Uterus (tissue), 2 donors: ENCODE measurements around the gene PKD1.

ENCODE experiments used
- CTCF ChIP-seq, 4 experiments: fragments of 200-600 bp in 2 of 4; fragments of 450-650 bp in 2 of 4; sonication (generic) in 2 of 4; IDR thresholded peaks; one replicate each; pipeline ENCODE4 v1.5.1; 2016 to 2019; ENCODE audit warnings: antibody characterized with exemption in 4 of 4, mild to moderate bottlenecking in 2 of 4, moderate library complexity in 1 of 4
- POLR2A ChIP-seq, 2 donors: fragments of 450-650 bp; IDR thresholded peaks; one replicate each; pipeline ENCODE4 v1.6.1; 2016; ENCODE audit warnings: antibody characterized with exemption in 2 of 2, mild to moderate bottlenecking in 1 of 2, moderate library complexity in 1 of 2

DNA sequence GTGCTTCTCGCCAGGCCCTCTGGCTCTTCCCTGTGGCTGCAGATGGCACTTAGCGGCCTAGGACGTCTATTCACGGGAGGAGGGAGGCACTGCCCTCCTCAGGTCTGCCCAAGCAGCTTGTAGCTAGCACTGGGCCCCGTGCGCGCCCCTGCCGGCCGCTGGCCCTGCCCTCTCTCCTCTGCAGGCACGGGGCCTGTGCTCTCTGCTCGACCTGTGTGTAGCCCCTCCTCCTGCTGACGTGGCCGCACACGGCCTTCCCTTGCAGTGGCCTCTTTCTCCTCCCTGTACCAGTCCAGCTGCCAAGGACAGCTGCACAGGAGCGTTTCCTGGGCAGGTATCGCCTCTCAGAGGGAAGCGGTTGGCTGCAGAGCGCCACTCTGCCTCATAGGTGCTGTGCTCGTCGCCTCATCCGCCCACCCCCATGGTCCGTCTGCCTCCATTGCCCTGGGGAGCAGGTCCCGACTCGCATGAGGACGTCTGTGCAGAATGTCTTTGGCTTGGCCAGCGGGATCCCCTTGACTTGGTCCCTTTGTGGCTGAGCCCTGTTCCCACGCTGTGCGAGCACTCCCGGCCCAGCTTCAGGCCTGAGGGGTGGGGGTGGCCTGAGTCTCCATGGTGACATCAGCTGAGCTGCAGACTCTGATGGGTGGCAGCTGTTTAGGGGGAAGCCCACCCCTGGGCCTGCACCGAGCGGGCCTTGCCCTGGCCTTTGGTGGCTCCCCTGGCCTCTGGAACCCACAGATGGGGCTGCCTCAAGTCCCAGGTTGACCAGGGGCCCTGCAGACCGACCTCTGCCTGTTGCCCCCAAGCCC is 53.3 kb downstream of the PKD1 start:
- no peak for TF ChIP-seq CTCF (IDR thresholded peaks at IDR 0.05)
- TF ChIP-seq POLR2A (IDR thresholded peaks at IDR 0.05) = peak in 1 of 2 donors; percentile 28
